ENCODE measurements around the gene ETS1.
A peak's percentile ranks its signal among the peaks of the same experiment; 100 is the strongest.
"Not testable (repeated sequence)": the region's sequence is repeated elsewhere in the genome, so short reads cannot be mapped to it uniquely, and the experiment has no call there.

The ETS1 gene

DNA sequence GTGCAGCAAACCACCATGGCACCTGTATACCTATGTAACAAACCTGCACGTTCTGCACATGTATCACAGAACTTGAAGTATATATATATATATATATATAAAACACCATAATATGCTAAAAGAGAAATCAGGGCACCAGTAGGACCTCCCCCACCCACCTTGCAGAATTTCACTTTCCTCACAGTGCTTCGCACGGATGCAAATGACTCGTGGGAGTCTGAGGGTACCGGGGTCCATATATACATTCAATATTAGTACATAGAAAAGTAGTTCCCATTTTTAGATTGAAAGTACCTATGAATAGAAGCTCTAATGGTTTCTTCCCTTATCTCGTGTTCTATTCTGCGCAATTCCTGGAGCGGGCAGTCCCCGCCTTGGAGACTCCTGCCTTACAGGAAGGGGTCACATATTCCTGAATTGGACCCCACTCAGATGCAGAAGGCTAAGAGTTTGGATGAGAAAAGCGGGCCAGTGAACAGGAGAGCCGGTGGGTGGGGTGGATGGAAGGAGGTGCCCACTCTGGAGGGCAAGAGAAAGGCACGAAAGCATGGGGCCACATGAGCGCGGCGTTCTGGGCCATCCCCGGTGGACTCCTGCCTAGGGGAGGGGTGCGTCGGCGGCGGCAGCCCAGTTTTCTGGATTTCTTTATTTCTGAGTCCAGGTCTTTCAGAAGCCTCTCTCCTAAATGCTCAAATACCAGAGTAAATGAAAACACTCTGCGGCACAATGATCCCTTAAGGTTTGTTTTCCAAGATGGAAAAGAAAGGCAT lies 136.3 kb downstream of the ETS1 start:
- H3K4me3 ChIP-seq (ENCODE audit: severe bottlenecking), result no peak overlapping the region
- H3K27ac ChIP-seq (ENCODE audit: poor library complexity, severe bottlenecking), result no peak overlapping the region
- no peak for DNase-seq (ENCODE audit: low spot score)
- no peak for ATAC-seq (ENCODE audit: low read depth)
- peaks cover 20% of the 10 kb centered on the region for H3K4me1 ChIP-seq (ENCODE audit: insufficient read depth, poor library complexity, severe bottlenecking)
- no peaks in the 10 kb centered on the region for H3K36me3 ChIP-seq (ENCODE audit: low read depth)
- TF ChIP-seq, protein P1, sequence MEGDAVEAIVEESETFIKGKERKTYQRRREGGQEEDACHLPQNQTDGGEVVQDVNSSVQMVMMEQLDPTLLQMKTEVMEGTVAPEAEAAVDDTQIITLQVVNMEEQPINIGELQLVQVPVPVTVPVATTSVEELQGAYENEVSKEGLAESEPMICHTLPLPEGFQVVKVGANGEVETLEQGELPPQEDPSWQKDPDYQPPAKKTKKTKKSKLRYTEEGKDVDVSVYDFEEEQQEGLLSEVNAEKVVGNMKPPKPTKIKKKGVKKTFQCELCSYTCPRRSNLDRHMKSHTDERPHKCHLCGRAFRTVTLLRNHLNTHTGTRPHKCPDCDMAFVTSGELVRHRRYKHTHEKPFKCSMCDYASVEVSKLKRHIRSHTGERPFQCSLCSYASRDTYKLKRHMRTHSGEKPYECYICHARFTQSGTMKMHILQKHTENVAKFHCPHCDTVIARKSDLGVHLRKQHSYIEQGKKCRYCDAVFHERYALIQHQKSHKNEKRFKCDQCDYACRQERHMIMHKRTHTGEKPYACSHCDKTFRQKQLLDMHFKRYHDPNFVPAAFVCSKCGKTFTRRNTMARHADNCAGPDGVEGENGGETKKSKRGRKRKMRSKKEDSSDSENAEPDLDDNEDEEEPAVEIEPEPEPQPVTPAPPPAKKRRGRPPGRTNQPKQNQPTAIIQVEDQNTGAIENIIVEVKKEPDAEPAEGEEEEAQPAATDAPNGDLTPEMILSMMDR (IDR thresholded peaks at IDR 0.05; ENCODE audit: poor library complexity, severe bottlenecking), result no peak
- H3K27me3 ChIP-seq (ENCODE audit: insufficient read depth, poor library complexity, severe bottlenecking), result no peaks in the 10 kb centered on the region
- H3K9me3 ChIP-seq (ENCODE audit: severe bottlenecking), result no peaks in the 10 kb centered on the region

DNA sequence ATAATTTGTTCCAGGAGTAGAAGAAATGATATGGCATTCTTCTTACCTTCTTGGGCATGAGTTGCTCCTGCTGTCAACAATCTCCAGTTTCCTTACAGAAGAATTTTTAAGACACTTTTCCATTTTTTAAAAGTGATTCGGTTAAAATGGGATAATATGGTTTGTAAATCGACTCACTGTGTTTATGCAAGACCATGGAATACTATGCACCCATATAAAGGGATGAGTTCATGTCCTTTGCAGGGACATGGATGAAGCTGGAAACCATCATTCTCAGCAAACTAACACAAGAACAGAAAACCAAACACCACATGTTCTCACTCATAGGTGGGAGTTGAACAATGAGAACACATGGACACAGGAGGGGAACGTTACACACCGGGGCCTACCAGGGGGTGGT lies 136.9 kb downstream of the ETS1 start:
- H3K4me3 ChIP-seq (ENCODE audit: severe bottlenecking); H3K9me3 ChIP-seq (ENCODE audit: severe bottlenecking); DNase-seq (ENCODE audit: low spot score); H3K36me3 ChIP-seq (ENCODE audit: low read depth); ATAC-seq (ENCODE audit: low read depth); H3K27me3 ChIP-seq (ENCODE audit: insufficient read depth, poor library complexity, severe bottlenecking); H3K27ac ChIP-seq (ENCODE audit: poor library complexity, severe bottlenecking): not testable (repeated sequence)
- peaks cover 20% of the 10 kb centered on the region for H3K4me1 ChIP-seq (ENCODE audit: insufficient read depth, poor library complexity, severe bottlenecking)

DNA sequence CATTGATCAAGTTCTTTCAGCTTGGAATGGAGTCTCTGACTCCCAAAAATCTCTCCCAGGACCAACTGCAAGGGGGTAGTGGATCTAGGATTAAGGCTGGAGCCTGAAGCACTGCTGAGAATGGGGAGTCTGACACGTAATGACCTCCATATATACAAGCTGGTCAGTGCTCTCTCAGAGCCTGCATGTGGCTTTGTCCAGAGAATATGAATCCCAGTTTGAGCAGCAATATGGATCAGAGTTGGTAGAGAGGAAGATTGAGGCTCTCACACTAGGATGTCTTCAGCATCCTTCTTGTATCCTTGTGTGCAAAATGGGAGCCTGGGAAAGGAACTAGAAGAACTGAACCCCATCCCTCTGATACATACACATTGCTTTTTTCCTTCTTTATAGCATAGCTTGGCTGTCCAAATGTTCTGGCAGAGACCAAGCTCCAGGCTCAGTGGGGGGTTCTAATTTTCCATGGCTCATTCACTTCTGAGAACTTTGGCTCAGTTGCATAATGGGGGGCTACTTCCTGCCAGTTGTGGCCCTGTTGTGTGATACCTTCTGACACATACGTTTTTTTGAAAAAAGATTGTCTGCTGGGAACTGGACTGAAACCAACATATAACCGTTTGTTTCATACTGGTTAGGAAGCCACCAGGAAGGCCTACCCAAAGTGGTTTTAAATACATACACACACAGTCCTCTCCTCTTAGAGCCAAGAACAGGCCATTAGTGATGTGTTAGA lies 138.2 kb downstream of the ETS1 start:
- Histone ChIP-seq H3K4me1 (ENCODE audit: insufficient read depth, poor library complexity, severe bottlenecking) (peaks cover 20% of the 10 kb centered on the region), H3K27me3 (ENCODE audit: insufficient read depth, poor library complexity, severe bottlenecking) (no peaks in the 10 kb centered on the region), H3K4me3 (ENCODE audit: severe bottlenecking) (no peak overlapping the region), H3K9me3 (ENCODE audit: severe bottlenecking) (no peaks in the 10 kb centered on the region), H3K36me3 (ENCODE audit: low read depth) (no peaks in the 10 kb centered on the region), H3K27ac (ENCODE audit: poor library complexity, severe bottlenecking) (peak overlapping the region; percentile 66)
- ATAC-seq (ENCODE audit: low read depth) (peak; percentile 6; the same call in 2 of the 3 replicates), DNase-seq (ENCODE audit: low spot score) (no peak)
- TF ChIP-seq, protein P1 (IDR thresholded peaks at IDR 0.05; ENCODE audit: poor library complexity, severe bottlenecking), result no peak

DNA sequence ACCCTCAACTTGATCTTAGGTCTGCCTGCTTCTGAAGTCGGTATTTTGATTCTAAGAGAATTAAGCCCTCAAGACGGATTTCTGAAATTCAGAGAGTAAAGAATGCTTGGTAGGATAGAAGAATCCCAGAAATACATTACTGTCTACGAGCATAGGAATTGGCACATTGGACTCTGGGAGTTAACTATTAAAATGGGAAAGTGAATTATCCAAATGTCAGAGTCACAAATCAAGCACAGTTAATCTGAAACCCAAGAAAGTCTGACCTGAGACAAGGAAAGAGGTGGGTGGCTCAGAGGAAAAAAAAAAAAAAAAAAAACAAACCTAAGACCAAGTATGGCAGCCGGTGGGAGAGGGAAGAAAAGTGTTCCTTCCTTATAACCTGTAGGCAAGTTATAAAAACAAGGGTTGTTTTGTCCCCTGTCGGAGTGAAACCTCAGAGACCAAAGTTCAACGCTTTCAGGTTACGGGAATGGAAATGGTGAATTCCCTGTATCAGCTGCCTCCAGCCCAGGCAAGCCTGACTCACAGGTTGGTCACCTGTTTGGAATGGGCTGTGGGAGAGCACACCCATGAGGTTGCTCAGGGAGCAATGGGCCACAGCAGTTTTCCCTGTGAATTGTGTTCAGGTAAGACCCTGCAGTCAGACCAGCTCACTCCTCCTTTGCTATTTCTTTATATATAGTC lies 139.0 kb downstream of the ETS1 start:
- peak; percentile 97 for ATAC-seq (ENCODE audit: low read depth)

DNA sequence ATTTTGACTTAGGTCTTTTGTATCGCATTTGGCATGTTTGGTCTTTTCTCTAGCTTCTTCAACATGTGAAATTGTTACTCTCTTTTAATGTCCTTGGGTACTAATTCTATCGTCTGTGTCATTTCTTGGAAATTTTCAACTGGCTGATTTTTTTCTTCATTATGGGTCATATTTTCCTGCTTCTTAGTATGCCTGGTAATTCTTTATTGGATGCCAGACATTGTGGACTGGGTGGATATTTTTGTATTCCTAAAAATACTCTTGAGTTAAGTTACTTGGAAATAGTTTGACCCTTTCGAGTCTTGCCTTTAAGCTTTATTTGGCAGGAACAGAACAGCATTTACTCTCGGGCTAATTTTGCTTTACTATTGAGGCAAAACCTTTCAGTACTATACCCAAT lies 140.1 kb downstream of the ETS1 start:
- Histone ChIP-seq H3K4me3 (ENCODE audit: severe bottlenecking) (no peak overlapping the region), H3K27me3 (ENCODE audit: insufficient read depth, poor library complexity, severe bottlenecking) (no peaks in the 10 kb centered on the region), H3K36me3 (ENCODE audit: low read depth) (no peaks in the 10 kb centered on the region), H3K9me3 (ENCODE audit: severe bottlenecking) (no peaks in the 10 kb centered on the region), H3K27ac (ENCODE audit: poor library complexity, severe bottlenecking) (no peak overlapping the region), H3K4me1 (ENCODE audit: insufficient read depth, poor library complexity, severe bottlenecking) (peaks cover 12% of the 10 kb centered on the region)
- TF ChIP-seq, protein P1 (IDR thresholded peaks at IDR 0.05; ENCODE audit: poor library complexity, severe bottlenecking), result no peak
- DNase-seq (ENCODE audit: low spot score) (no peak), ATAC-seq (ENCODE audit: low read depth) (no peak)

More for the DNA sequence above, 139.0 kb downstream of the ETS1 start:
- H3K36me3 ChIP-seq (ENCODE audit: low read depth), result no peaks in the 10 kb centered on the region
- peaks cover 16% of the 10 kb centered on the region for H3K4me1 ChIP-seq (ENCODE audit: insufficient read depth, poor library complexity, severe bottlenecking)
- TF ChIP-seq, protein P1 (IDR thresholded peaks at IDR 0.05; ENCODE audit: poor library complexity, severe bottlenecking), result peak; percentile 69
- DNase-seq (ENCODE audit: low spot score), result peak; percentile 89
- no peak overlapping the region for H3K4me3 ChIP-seq (ENCODE audit: severe bottlenecking)
- no peaks in the 10 kb centered on the region for H3K9me3 ChIP-seq (ENCODE audit: severe bottlenecking)
- no peaks in the 10 kb centered on the region for H3K27me3 ChIP-seq (ENCODE audit: insufficient read depth, poor library complexity, severe bottlenecking)
- peak overlapping the region; percentile 66 for H3K27ac ChIP-seq (ENCODE audit: poor library complexity, severe bottlenecking)

DNA sequence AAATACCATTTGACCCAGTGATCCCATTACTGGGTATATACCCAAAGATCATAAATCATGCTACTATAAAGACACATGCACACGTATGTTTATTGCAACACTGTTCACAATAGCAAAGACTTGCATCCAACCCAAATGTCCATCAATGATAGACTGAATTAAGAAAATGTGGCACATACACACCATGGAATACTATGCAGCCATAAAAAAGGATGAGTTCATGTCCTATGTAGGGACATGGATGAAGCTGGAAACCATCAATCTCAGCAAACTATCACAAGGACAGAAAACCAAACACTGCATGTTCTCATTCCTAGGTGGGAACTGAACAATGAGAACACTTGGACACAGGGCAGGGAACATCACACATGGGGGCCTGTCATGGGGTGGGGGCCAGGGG lies 141.4 kb downstream of the ETS1 start:
- not testable (repeated sequence) for H3K27ac ChIP-seq (ENCODE audit: poor library complexity, severe bottlenecking); H3K9me3 ChIP-seq (ENCODE audit: severe bottlenecking); ATAC-seq (ENCODE audit: low read depth); DNase-seq (ENCODE audit: low spot score); H3K27me3 ChIP-seq (ENCODE audit: insufficient read depth, poor library complexity, severe bottlenecking); H3K4me3 ChIP-seq (ENCODE audit: severe bottlenecking); H3K36me3 ChIP-seq (ENCODE audit: low read depth)
- H3K4me1 ChIP-seq (ENCODE audit: insufficient read depth, poor library complexity, severe bottlenecking), result peaks cover 12% of the 10 kb centered on the region
